GM19193 (cell line): ENCODE results near the gene CBLN3.

Experiments
- POLR2A ChIP-seq: IDR thresholded peaks from 4 replicates; pipeline ENCODE4 v1.6.1; 2011; ENCODE audit not compliant: insufficient read depth, insufficient read length; ENCODE audit errors: extremely low read depth

CBLN3 gene

GRCh38 chr14:24390701-24391468 lies 38.6 kb downstream of the CBLN3 start:
- TF ChIP-seq POLR2A, result no peak

GRCh38 chr14:24389226-24389848 lies 40.1 kb downstream of the CBLN3 start:
- TF ChIP-seq POLR2A, result no peak

- TF ChIP-seq POLR2A, result no peak
These were observed 40.8 kb downstream of the CBLN3 start for GRCh38 chr14:24388474-24389179.

GRCh38 chr14:24387009-24387345 lies 42.5 kb downstream of the CBLN3 start:
- TF ChIP-seq POLR2A, result no peak

GRCh38 chr14:24385524-24385923 lies 43.9 kb downstream of the CBLN3 start:
- TF ChIP-seq POLR2A, result no peak

- no peak for TF ChIP-seq POLR2A
These were observed 45.3 kb downstream of the CBLN3 start for GRCh38 chr14:24384169-24384568.

GRCh38 chr14:24382064-24382371 lies 47.5 kb downstream of the CBLN3 start:
- TF ChIP-seq POLR2A, result no peak

GRCh38 chr14:24381363-24382063 lies 48.0 kb downstream of the CBLN3 start:
- TF ChIP-seq POLR2A, result no peak

GRCh38 chr14:24379907-24380730 lies 49.3 kb downstream of the CBLN3 start:
- no peak for TF ChIP-seq POLR2A

- no peak for TF ChIP-seq POLR2A
These were observed 50.2 kb downstream of the CBLN3 start for GRCh38 chr14:24378981-24379906.

- no peak for TF ChIP-seq POLR2A
These were observed 51.1 kb downstream of the CBLN3 start for GRCh38 chr14:24378327-24378726.

GRCh38 chr14:24377657-24378056 lies 51.8 kb downstream of the CBLN3 start:
- no peak for TF ChIP-seq POLR2A

- no peak for TF ChIP-seq POLR2A
These were observed 52.3 kb downstream of the CBLN3 start for GRCh38 chr14:24377126-24377525.
